ENCODE results near the gene SMR3A.

The SMR3A gene

DNA sequence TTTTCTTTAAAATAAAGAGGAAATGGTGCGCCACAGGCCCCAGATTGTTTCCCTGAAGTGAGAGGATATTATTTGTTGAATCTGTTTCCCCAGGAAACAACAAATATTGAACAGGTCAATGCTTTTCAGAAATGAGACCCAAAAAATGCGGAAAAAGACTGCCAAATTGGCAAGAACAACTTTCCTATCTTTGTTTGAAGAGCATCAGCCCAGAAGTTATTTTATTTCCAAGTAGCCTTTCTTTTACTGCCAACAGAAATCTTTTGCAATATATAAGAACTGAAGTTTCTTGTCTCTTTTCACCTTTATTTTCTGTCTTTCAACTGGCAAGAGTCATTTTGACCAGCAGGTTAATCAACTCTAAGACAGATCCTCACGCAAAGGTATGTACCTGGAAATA is at the start of gene SMR3A:
SMR3A (plus strand) TSS at position 301 of the 400 bp plus-strand sequence. CDS start 1,356 bp downstream, outside the sequence.
- DNase-seq = no peak

DNA sequence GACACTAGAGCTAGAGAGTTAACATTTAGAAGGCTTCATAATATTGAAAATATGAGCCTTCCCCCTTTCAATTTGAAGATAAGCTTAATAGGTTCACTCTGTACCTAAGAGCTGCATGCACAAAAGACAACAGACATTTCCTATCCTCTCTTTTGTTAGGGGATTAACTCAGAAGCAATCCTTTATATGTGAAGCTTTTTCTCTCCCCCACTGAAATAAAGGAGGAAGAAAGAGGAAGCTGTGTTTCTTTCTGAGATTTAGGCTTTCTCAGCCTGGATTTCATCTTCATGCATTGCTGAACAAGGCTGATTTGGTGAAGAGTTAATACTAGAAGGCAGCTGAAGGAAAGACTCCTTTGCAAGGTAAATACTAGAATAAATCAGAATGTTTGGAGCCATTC is 46.8 kb upstream of the SMR3A start:
- no peak for DNase-seq

DNA sequence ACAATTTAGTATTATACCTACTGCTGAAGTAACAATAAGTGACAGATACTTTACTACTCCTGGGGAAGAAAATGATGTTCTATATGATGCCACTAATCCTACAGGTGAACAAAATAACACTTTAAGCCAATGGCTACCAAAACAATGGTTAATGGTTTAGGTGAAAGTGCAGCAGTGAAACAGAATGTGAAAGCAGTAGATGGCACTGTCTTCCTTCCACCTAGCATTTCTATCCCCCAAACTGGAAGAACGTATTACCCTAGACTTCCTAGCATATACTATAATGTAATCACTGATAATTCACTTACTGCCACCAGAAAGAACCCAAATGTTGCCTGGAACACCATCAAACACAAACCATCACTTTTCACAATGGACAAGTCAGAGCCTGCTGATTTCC is 44.6 kb upstream of the SMR3A start:
- no peak for DNase-seq

DNA sequence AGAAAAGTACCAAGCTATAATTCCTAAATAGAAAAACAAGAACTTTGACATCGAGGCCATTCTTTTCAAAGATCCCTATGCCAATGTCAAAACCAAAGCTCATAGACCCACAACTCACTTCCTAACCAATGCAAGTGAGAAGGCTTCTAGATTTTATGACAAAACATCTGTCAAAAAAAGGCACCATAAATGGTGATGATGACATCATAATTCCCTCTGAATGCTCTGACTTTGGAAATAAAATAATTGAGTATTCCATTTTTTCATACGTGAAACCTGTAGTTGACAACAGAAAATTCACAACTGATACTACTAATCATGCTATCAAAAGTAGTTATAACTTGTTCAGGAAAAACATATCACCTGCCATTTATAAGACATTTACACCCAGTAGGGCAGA is 34.5 kb upstream of the SMR3A start:
- DNase-seq = no peak

GRCh38 chr4:70334681-70335080 is 25.9 kb upstream of the SMR3A start, which contains the start of gene CABS1:
Gene CABS1 (plus strand): TSS chr4:70334981. CDS start chr4:70335040, 59 bp downstream.
- DNase-seq = no peak

GRCh38 chr4:70336043-70336442 is 24.5 kb upstream of the SMR3A start:
- DNase-seq = no peak

- DNase-seq = no peak
Observed at GRCh38 chr4:70337886-70338420, 22.6 kb upstream of the SMR3A start.

DNA sequence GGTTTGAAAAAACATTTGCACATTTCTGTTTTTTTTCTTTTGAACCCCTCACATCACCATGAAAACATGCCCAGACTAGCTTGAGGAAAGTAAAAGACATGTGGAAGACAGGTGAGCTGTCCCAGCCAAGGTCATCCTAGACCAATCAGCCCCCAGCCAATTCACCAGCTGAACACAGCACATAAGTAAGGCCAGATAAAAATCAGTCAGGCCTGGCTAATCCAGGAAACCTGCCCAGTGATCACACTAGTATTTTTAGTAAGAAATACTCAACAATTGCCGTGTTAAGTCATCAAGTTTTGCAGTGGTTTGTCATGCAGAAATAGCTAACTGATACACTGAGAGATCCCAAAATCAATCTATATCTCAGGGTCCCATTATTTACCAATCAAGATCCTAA is 4.4 kb upstream of the SMR3A start:
- no peak for DNase-seq

- DNase-seq = no peak
Observed at GRCh38 chr4:70359115-70359661, 1.4 kb upstream of the SMR3A start.

DNA sequence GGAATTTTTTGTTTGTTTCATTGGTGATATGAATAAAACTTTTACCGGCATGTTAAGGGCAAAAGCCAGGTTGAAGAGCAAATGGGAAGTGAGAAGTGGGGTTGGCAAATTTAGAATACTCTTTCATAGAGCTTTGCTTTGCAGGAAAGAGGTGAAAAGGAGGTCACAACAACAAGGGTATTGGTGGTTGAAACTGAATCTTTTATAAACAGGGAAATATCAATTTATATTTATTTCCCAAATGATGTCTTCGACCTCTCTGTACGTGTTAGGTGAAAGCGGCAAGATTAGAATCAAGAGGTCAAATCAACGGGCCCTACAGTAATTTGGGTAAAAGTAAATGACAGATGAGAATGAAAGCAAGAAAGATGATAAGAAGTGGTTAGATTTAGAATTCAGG is 3.4 kb downstream of the SMR3A start:
- DNase-seq = no peak

DNA sequence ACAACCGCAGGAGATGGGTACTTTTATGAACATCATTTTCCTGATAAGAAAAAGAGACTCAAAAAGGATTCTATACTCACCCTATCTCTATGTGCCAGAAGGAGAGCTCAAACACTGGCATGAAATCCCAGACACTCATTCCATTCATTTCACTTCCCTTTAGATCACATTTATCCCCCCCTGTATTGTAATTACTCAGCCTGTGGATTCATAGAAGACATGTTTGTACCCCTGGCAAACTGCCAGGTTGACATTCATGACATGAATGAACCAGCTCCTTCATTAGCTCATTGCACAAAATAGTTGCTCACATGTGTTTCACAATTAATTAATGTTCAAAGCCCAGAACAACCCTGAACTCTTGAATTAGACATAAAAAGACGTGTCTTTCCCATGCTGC is 4.9 kb downstream of the SMR3A start:
- DNase-seq = no peak

GRCh38 chr4:70367813-70368212 is 7.3 kb downstream of the SMR3A start:
- no peak for DNase-seq

GRCh38 chr4:70371987-70372386 is 11.4 kb downstream of the SMR3A start:
- no peak for DNase-seq

- no peak for DNase-seq
Observed at GRCh38 chr4:70372760-70373159, 12.2 kb downstream of the SMR3A start.

DNA sequence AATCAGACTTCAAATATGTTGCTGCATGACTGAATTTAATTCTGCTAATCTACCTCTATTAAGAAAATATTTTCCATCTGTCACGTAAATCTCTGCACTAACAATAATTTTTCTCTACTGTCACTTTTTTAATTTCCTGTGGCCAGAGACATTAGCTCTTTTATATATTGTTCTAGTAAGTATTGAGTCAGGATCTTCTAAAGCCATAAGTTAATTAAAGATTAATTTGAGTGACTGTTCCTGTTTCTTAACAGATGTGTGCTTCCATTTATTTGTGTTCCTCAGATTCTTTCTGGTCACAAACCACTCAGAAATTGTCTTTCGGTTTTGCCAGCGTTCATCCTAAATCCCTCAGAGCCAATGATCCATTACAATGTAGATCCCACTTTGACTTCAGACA is 20.0 kb downstream of the SMR3A start:
- no peak for DNase-seq

GRCh38 chr4:70382691-70383181 is 22.2 kb downstream of the SMR3A start, which contains the start of gene SMR3B:
Gene SMR3B (plus strand): TSS chr4:70383131. CDS start chr4:70384511, 1,380 bp downstream.
- no peak for DNase-seq

DNA sequence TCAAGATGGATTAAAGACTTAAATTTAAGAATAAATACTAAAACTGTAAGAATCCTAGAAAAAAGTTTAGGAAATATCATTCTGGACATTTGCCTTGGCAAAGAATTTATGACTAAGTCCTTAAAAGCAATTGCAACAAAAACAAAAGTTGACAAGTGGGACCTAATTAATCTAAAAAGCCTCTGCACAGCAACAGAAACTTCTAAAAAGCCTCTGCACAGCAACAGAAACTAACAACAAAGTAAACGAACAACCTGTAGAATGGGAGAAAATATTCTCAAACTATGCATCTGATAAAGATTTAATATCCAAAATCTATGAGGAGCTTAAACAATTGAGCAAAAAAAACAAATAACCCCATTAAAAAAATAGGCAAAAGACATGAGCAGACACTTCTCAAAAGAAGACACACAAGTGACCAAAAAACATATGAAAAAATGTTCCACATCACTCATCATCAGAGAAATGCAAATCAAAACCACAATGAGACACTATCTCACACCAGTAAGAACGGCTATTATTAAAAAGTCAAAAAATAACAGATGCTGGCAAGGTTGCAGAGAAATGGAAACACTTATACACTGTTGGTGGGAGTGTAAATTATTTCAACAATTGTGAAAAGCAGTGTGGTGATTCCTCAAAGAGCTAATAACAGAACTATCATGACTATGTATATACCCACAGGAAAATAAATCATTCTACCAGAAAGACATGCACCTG is 31.7 kb downstream of the SMR3A start:
- no peak for DNase-seq

- DNase-seq = no peak
Observed at GRCh38 chr4:70397580-70397979, 37.0 kb downstream of the SMR3A start, which contains the start of gene OPRPN. Gene OPRPN (plus strand): TSS chr4:70397940. CDS start chr4:70399286, 1,346 bp downstream.

- DNase-seq = no peak
Observed at GRCh38 chr4:70399319-70399718, 38.8 kb downstream of the SMR3A start.

DNA sequence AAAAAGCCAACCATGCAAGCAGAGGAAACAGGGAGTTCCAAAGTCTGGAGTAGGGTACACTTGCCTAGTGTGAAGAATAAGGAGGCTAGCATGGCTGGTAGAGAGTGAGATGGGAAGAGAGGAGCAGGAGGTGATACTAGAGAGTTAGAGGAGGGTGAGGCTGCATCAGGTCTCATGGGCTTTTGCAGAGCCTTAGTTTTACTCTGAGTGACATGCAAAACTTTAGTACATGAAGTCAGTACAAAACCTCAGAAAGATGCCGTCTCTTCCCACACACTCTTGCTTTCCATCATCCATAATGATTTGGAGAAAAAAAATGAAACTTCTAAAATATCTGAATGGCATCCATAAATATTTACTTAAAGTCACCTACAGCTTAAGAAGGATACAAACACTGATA is 42.2 kb downstream of the SMR3A start:
- DNase-seq = no peak

- no peak for DNase-seq
Observed at GRCh38 chr4:70405765-70406164, 45.2 kb downstream of the SMR3A start.

Measured in CD4-positive, alpha-beta T cell treated with Interleukin-15 for 1 hour (primary cell).